Nephron (organoid): ENCODE measurements around the gene PDE6H.

ENCODE experiments used
- H3K27ac Mint-ChIP-seq, 3 experiments: 2 replicates each; pipeline ENCODE4 v1.8.0; 2020; ENCODE audit warnings: mixed read lengths in 3 of 3, mild to moderate bottlenecking in 2 of 3, moderate library complexity in 1 of 3
- H3K27me3 Mint-ChIP-seq: 2 replicates; pipeline ENCODE4 v1.8.0; 2021; ENCODE audit warnings: low read depth, mild to moderate bottlenecking, moderate library complexity, mixed read lengths
- H3K36me3 Mint-ChIP-seq: 2 replicates; pipeline ENCODE4 v1.8.0; 2020; ENCODE audit warnings: low read depth, mixed read lengths
- H3K4me1 Mint-ChIP-seq: 2 replicates; pipeline ENCODE4 v1.8.0; 2020; ENCODE audit warnings: mixed read lengths
- H3K4me3 Mint-ChIP-seq, 3 experiments: 2 replicates each; pipeline ENCODE4 v1.8.0; 2020; ENCODE audit warnings: mild to moderate bottlenecking in 3 of 3, mixed read lengths in 3 of 3, moderate library complexity in 2 of 3
- H3K9me3 Mint-ChIP-seq: 2 replicates; pipeline ENCODE4 v1.8.0; 2020; ENCODE audit warnings: mixed read lengths
- CTCF ChIP-seq, 3 experiments: fragments of 200-600 bp; sonication (generic); IDR thresholded peaks; one replicate each; pipeline ENCODE4 v1.5.0; 2021; ENCODE audit warnings: antibody characterized with exemption in 3 of 3; ENCODE audit not compliant: unreplicated experiment in 3 of 3

The PDE6H gene

GRCh38 chr12:14963520-14963919 is 9.3 kb upstream of the PDE6H start:
- no peak for TF ChIP-seq CTCF (IDR thresholded peaks at IDR 0.05; ENCODE audit: unreplicated experiment in 3 of 3)
- Mint-ChIP-seq H3K9me3 (no peaks in the 10 kb centered on the region), H3K27me3 (no peaks in the 10 kb centered on the region), H3K36me3 (no peaks in the 10 kb centered on the region), H3K27ac (no peak overlapping the region), H3K4me3 (no peak overlapping the region), H3K4me1 (peaks cover 12% of the 10 kb centered on the region)

- Mint-ChIP-seq H3K36me3 (no peaks in the 10 kb centered on the region), H3K27ac (no peak overlapping the region), H3K27me3 (no peaks in the 10 kb centered on the region), H3K4me3 (no peak overlapping the region), H3K4me1 (peaks cover 12% of the 10 kb centered on the region), H3K9me3 (no peaks in the 10 kb centered on the region)
- TF ChIP-seq CTCF (IDR thresholded peaks at IDR 0.05; ENCODE audit: unreplicated experiment in 3 of 3) = no peak
Measured at GRCh38 chr12:14964406-14964805, 8.4 kb upstream of the PDE6H start.

GRCh38 chr12:14965221-14965620 is 7.6 kb upstream of the PDE6H start:
- Mint-ChIP-seq H3K36me3 (no peaks in the 10 kb centered on the region), H3K9me3 (no peaks in the 10 kb centered on the region), H3K4me1 (peaks cover 12% of the 10 kb centered on the region), H3K27ac (no peak overlapping the region), H3K4me3 (no peak overlapping the region), H3K27me3 (no peaks in the 10 kb centered on the region)
- no peak for TF ChIP-seq CTCF (IDR thresholded peaks at IDR 0.05; ENCODE audit: unreplicated experiment in 3 of 3)

- Mint-ChIP-seq H3K27ac (no peak overlapping the region), H3K36me3 (no peaks in the 10 kb centered on the region), H3K4me3 (no peak overlapping the region), H3K27me3 (no peaks in the 10 kb centered on the region), H3K4me1 (no peaks in the 10 kb centered on the region), H3K9me3 (no peaks in the 10 kb centered on the region)
- TF ChIP-seq CTCF (IDR thresholded peaks at IDR 0.05; ENCODE audit: unreplicated experiment in 3 of 3) = no peak
Measured at GRCh38 chr12:14968478-14968877, 4.4 kb upstream of the PDE6H start.

GRCh38 chr12:14970473-14970872 is 2.4 kb upstream of the PDE6H start:
- Mint-ChIP-seq H3K4me3 (no peak overlapping the region), H3K27ac (no peak overlapping the region), H3K9me3 (no peaks in the 10 kb centered on the region), H3K4me1 (no peaks in the 10 kb centered on the region), H3K36me3 (no peaks in the 10 kb centered on the region), H3K27me3 (no peaks in the 10 kb centered on the region)
- no peak for TF ChIP-seq CTCF (IDR thresholded peaks at IDR 0.05; ENCODE audit: unreplicated experiment in 3 of 3)

GRCh38 chr12:14974633-14975032 is 1.8 kb downstream of the PDE6H start:
- no peaks in the 10 kb centered on the region for H3K4me1 Mint-ChIP-seq
- H3K27me3 Mint-ChIP-seq = no peaks in the 10 kb centered on the region
- no peak for TF ChIP-seq CTCF (IDR thresholded peaks at IDR 0.05; ENCODE audit: unreplicated experiment in 3 of 3)
- H3K4me3 Mint-ChIP-seq = no peak overlapping the region
- H3K36me3 Mint-ChIP-seq = no peaks in the 10 kb centered on the region
- H3K9me3 Mint-ChIP-seq = no peaks in the 10 kb centered on the region
- H3K27ac Mint-ChIP-seq = no peak overlapping the region
